ENCODE results near the gene CYYR1.

The CYYR1 gene

GRCh38 chr21:26422138-26422537 lies 150.9 kb downstream of the CYYR1 start:
- TF ChIP-seq GATA1 (IDR thresholded peaks at IDR 0.05; ENCODE audit: low read depth, low read length) (no peak), POLR2A (IDR thresholded peaks at IDR 0.05; ENCODE audit: low read length) (no peak)
- no peak for DNase-seq

GRCh38 chr21:26421724-26422123 lies 151.4 kb downstream of the CYYR1 start:
- DNase-seq: no peak
- TF ChIP-seq GATA1 (IDR thresholded peaks at IDR 0.05; ENCODE audit: low read depth, low read length) (no peak), POLR2A (IDR thresholded peaks at IDR 0.05; ENCODE audit: low read length) (no peak)

All from erythroblast (primary cell).